ENCODE results near the gene TOM1L2. TPM values are rescaled to one million over a fixed set of nuclear protein-coding genes. Genes with fewer than 3 reads are reported as not detected.

TOM1L2 gene
- total and polyA plus RNA-seq, 2 of the 4 experiments (the other 2 are of a cell fraction): 34.4 to 51.7 TPM

GRCh38 chr17:17987901-17988300, 15.7 kb upstream of the TOM1L2 start:
- Histone ChIP-seq H3K56ac (ENCODE audit: extremely low read depth, insufficient read depth, low read length) (no peak overlapping the region), H3K9me3 (ENCODE audit: control insufficient read depth, insufficient read depth, low read length) (no peaks in the 10 kb centered on the region), H3K9me1 (ENCODE audit: insufficient read depth, low read length) (peaks cover 2% of the 10 kb centered on the region; the same call in 1 of the 2 replicates), H2AFZ (replicated peaks; ENCODE audit: low read length, poor library complexity) (no peak overlapping the region), H3K9ac (ENCODE audit: low read depth, low read length) (no peak overlapping the region), H2AK9ac (replicated peaks; ENCODE audit: low read depth, low read length, poor library complexity) (no peak overlapping the region), H4K20me1 (ENCODE audit: insufficient read depth, low read length) (no peaks in the 10 kb centered on the region), H2BK15ac (ENCODE audit: low read depth, low read length) (no peak overlapping the region), H3K4me3 (ENCODE audit: insufficient read depth, low read depth, low read length) (no peak overlapping the region), H2BK5ac (ENCODE audit: low read depth, low read length, poor library complexity, severe bottlenecking) (no peak overlapping the region), H4K5ac (ENCODE audit: low read depth, low read length) (no peak overlapping the region), H3K27ac (ENCODE audit: insufficient read depth, low read length) (no peak overlapping the region), H3K79me1 (ENCODE audit: low read depth in 1 of 2, low read length in 2 of 2) (no peaks in the 10 kb centered on the region), H2BK120ac (ENCODE audit: low read depth, low read length) (no peak overlapping the region), H4K91ac (ENCODE audit: insufficient read depth, low read depth, low read length) (no peak overlapping the region), H3K4me1 (ENCODE audit: control insufficient read depth, insufficient read depth, low read length) (peaks cover 3% of the 10 kb centered on the region; the same call in 1 of the 2 replicates), H3K27me3 (ENCODE audit: control insufficient read depth, insufficient read depth, low read length) (no peaks in the 10 kb centered on the region), H3K18ac (ENCODE audit: low read depth, low read length) (no peak overlapping the region), H2AK5ac (ENCODE audit: low read depth, low read length) (no peak overlapping the region), H2BK20ac (ENCODE audit: low read depth, low read length) (no peak overlapping the region), H3K36me3 (ENCODE audit: control insufficient read depth, insufficient read depth, low read length) (no peaks in the 10 kb centered on the region), H3K14ac (replicated peaks; ENCODE audit: low read depth, low read length) (no peak overlapping the region), H3K4me2 (ENCODE audit: low read depth, low read length) (no peak overlapping the region), H3K23ac (ENCODE audit: low read depth, low read length) (no peak overlapping the region), H3K4ac (ENCODE audit: low read depth, low read length) (no peak overlapping the region), H4K8ac (ENCODE audit: low read depth in 2 of 2, low read length in 2 of 2) (no peak overlapping the region)
- DNase-seq (no peak), ATAC-seq (ENCODE audit: low read depth) (no peak)
- ChIA-PET CTCF (no interaction called here), POLR2A (ENCODE audit: unreplicated experiment) (no interaction called here)
- dilution Hi-C loops (cut with HindIII; ENCODE audit: low sequenced_read_pairs, unreplicated experiment): no loop called here
- TF ChIP-seq MAFK (IDR thresholded peaks at IDR 0.05; ENCODE audit: low read depth, low read length) (no peak), RFX5 (IDR thresholded peaks at IDR 0.05; ENCODE audit: low read depth, low read length) (no peak), CEBPB (IDR thresholded peaks at IDR 0.05; ENCODE audit: low read depth, low read length) (no peak), MXI1 (IDR thresholded peaks at IDR 0.05; ENCODE audit: borderline replicate concordance, low read depth, low read length) (no peak), CTCF (conservative IDR thresholded peaks at IDR 0.05; ENCODE audit: low read depth, low read length) (no peak), BHLHE40 (IDR thresholded peaks at IDR 0.05; ENCODE audit: low read depth, low read length) (no peak), SMC3 (IDR thresholded peaks at IDR 0.05; ENCODE audit: low read depth, low read length) (no peak), RAD21 (IDR thresholded peaks at IDR 0.05; ENCODE audit: low read length) (no peak), RCOR1 (IDR thresholded peaks at IDR 0.05; ENCODE audit: insufficient replicate concordance, low read length) (no peak), CHD1 (IDR thresholded peaks at IDR 0.05; ENCODE audit: low read depth, low read length) (no peak), ELK1 (IDR thresholded peaks at IDR 0.05; ENCODE audit: borderline replicate concordance, low read depth, low read length) (no peak), USF2 (IDR thresholded peaks at IDR 0.05; ENCODE audit: low read depth, low read length) (no peak), MAZ (IDR thresholded peaks at IDR 0.05; ENCODE audit: borderline replicate concordance, low read depth, low read length) (no peak), POLR2A (IDR thresholded peaks at IDR 0.05; ENCODE audit: low read depth, low read length) (no peak), NFE2L2 (IDR thresholded peaks at IDR 0.05; ENCODE audit: low read depth, low read length) (no peak)
- intact Hi-C loops (cut with micrococcal nuclease): no loop called here
- no TSS peak for BruUV-seq (replicated peaks)
- 64% methylated on average over 7 of the region's 14 CpGs; no CpG with 5 or more reads in 1 of the 2 experiments for WGBS, 2 experiments (ENCODE audit: extremely low coverage in 2 of 2, insufficient read length in 1 of 2)
- in situ Hi-C loops (cut with MboI; ENCODE audit: low sequenced_read_pairs): no loop called here

Data from IMR-90 (cell line).